ENCODE data around the gene PARD3B.

GRCh38 chr2:205535001-205535400 is 989.7 kb downstream of the PARD3B start:
- TF ChIP-seq CTCF (IDR thresholded peaks at IDR 0.05) (no peak), POLR2A (IDR thresholded peaks at IDR 0.05) (no peak), POLR2AphosphoS5 (IDR thresholded peaks at IDR 0.05) (no peak)

Data from prostate gland (tissue), 2 donors.